Liver (tissue), 9 donors: ENCODE data around the gene SPEN. TPM values are rescaled to one million over a fixed set of nuclear protein-coding genes. Genes with fewer than 3 reads are reported as not detected.
A peak's percentile ranks its signal among the peaks of the same experiment; 100 is the strongest.

Experiments used
- DNase-seq: peaks from one replicate; pipeline ENCODE4 v3.0.0-alpha.2; 2017; ENCODE audit warnings: low spot score
- H3K27ac ChIP-seq, 2 donors: one replicate each; pipeline ENCODE4 v1.7.0; 2013; ENCODE audit warnings: inconsistent platforms in 2 of 2, low read length in 2 of 2, control low read depth in 1 of 2, low read depth in 1 of 2, mild to moderate bottlenecking in 1 of 2
- H3K27me3 ChIP-seq, 4 donors: one replicate each; pipeline versions ENCODE4 v1.6.1 to v1.7.0; 2013; ENCODE audit warnings: low read length in 3 of 4, inconsistent platforms in 1 of 4, mild to moderate bottlenecking in 1 of 4, moderate library complexity in 1 of 4; ENCODE audit not compliant: control insufficient read depth in 4 of 4, insufficient read depth in 4 of 4
- H3K36me3 ChIP-seq, 4 donors: one replicate each; pipeline versions ENCODE4 v1.6.1 to v1.7.0; 2013; ENCODE audit warnings: low read length in 3 of 4, mild to moderate bottlenecking in 3 of 4, low read depth in 1 of 4, moderate library complexity in 1 of 4; ENCODE audit not compliant: control insufficient read depth in 4 of 4, insufficient read depth in 3 of 4
- H3K4me1 ChIP-seq, 4 donors: one replicate each; pipeline versions ENCODE4 v1.6.1 to v1.7.0; 2013; ENCODE audit warnings: low read length in 3 of 4, mild to moderate bottlenecking in 3 of 4, moderate library complexity in 1 of 4; ENCODE audit not compliant: control insufficient read depth in 4 of 4, insufficient read depth in 4 of 4
- H3K4me3 ChIP-seq, 3 donors: one replicate each; pipeline versions ENCODE4 v1.6.1 to v1.7.0; 2013; ENCODE audit warnings: low read length in 3 of 3, control low read depth in 1 of 3, low read depth in 1 of 3, mild to moderate bottlenecking in 1 of 3
- H3K9ac ChIP-seq, 2 donors: one replicate each; pipeline ENCODE4 v1.7.0; 2013; ENCODE audit warnings: low read length in 2 of 2, mild to moderate bottlenecking in 2 of 2, moderate library complexity in 2 of 2, control low read depth in 1 of 2, low read depth in 1 of 2
- H3K9me3 ChIP-seq, 4 donors: one replicate each; pipeline versions ENCODE4 v1.6.1 to v1.7.0; 2013; ENCODE audit warnings: low read length in 3 of 4; ENCODE audit not compliant: control insufficient read depth in 4 of 4
- EGR1 ChIP-seq, 2 donors: IDR thresholded peaks; 2 replicates each; pipeline ENCODE4 v1.6.1; 2016 to 2018; ENCODE audit warnings: antibody characterized with exemption in 2 of 2, low read depth in 2 of 2
- FOXA2 ChIP-seq: IDR thresholded peaks from 2 replicates; pipeline ENCODE4 v1.6.1; 2016; ENCODE audit warnings: antibody characterized with exemption
- GABPA ChIP-seq, 2 donors: IDR thresholded peaks in 1 of 2; conservative IDR thresholded peaks in 1 of 2; 2 replicates each; pipeline ENCODE4 v1.6.1; 2016; ENCODE audit warnings: antibody characterized with exemption in 2 of 2, mild to moderate bottlenecking in 1 of 2, moderate library complexity in 1 of 2
- HNF4A ChIP-seq, 2 donors: conservative IDR thresholded peaks; 2 replicates each; pipeline ENCODE4 v1.6.1; 2016; ENCODE audit warnings: antibody characterized with exemption in 2 of 2, mild to moderate bottlenecking in 2 of 2
- HNF4G ChIP-seq: IDR thresholded peaks from 2 replicates; pipeline ENCODE4 v1.6.1; 2016; ENCODE audit warnings: antibody characterized with exemption
- NR2F2 ChIP-seq: IDR thresholded peaks from 2 replicates; pipeline ENCODE4 v1.6.1; 2016; ENCODE audit warnings: antibody characterized with exemption
- RAD21 ChIP-seq, 2 donors: IDR thresholded peaks; 2 replicates each; pipeline ENCODE4 v1.6.1; 2016; ENCODE audit warnings: antibody characterized with exemption in 2 of 2, mild to moderate bottlenecking in 2 of 2
- REST ChIP-seq: IDR thresholded peaks from 2 replicates; pipeline ENCODE4 v1.6.1; 2016; ENCODE audit warnings: antibody characterized with exemption, mild to moderate bottlenecking
- RXRA ChIP-seq, 2 donors: IDR thresholded peaks; 2 replicates each; pipeline ENCODE4 v1.6.1; 2017 to 2018; ENCODE audit warnings: antibody characterized with exemption in 2 of 2, mild to moderate bottlenecking in 1 of 2
- TAF1 ChIP-seq: conservative IDR thresholded peaks from 2 replicates; pipeline ENCODE4 v1.6.1; 2016; ENCODE audit warnings: antibody characterized with exemption, mild to moderate bottlenecking
- YY1 ChIP-seq: IDR thresholded peaks from 2 replicates; pipeline ENCODE4 v1.6.1; 2016; ENCODE audit warnings: antibody characterized with exemption, mild to moderate bottlenecking
- WGBS: extraction: QIAGEN DNeasy Blood & Tissue Kit; methylation state at CpG from one replicate; pipeline ENCODE4 v1.1.7; 2013; 5-methylcytosine and 5-hydroxymethylcytosine counted together
- polyA plus RNA-seq, 2 donors: library from polyadenylated mRNA; stranded (reverse) in 1 of 2; unstranded in 1 of 2; fragments of 200-250 nt in 1 of 2; fragments of >200 nt in 1 of 2; fragmentation: Nextera tagmentation in 1 of 2; extraction: Ambion mirVana in 1 of 2; gene quantifications; one replicate each; pipeline versions ENCODE4 v1.2.1 to v1.2.3, GENCODE V29; 2013 to 2015
- total RNA-seq, 2 donors: library from RNA; depleted of rRNA; stranded (reverse); fragments of >200 nt; gene quantifications; one replicate each; pipeline ENCODE4 v1.2.3, GENCODE V29; 2014
- TF ChIP-seq, protein P1 (sequence below): IDR thresholded peaks from 2 replicates; pipeline ENCODE4 v1.6.1; 2016; ENCODE audit warnings: antibody characterized with exemption
- TF ChIP-seq, protein P2 (sequence below): fragments of 150-350 bp; IDR thresholded peaks from 2 replicates; pipeline ENCODE4 v1.5.1; 2017; ENCODE audit warnings: improper control_type of control experiment, low read depth, low read length; ENCODE audit not compliant: missing input control
- TF ChIP-seq, protein P3 (sequence below): IDR thresholded peaks from 2 replicates; pipeline ENCODE4 v1.6.1; 2016; ENCODE audit warnings: antibody characterized with exemption
- donor health status: healthy.
- donor health status: healthy.
- donor health status: healthy.
- donor health status: healthy.
- donor health status: healthy.

SPEN gene
- total and polyA plus RNA-seq, 4 donors = 7.4 to 29.4 (median 15.2) TPM

DNA sequence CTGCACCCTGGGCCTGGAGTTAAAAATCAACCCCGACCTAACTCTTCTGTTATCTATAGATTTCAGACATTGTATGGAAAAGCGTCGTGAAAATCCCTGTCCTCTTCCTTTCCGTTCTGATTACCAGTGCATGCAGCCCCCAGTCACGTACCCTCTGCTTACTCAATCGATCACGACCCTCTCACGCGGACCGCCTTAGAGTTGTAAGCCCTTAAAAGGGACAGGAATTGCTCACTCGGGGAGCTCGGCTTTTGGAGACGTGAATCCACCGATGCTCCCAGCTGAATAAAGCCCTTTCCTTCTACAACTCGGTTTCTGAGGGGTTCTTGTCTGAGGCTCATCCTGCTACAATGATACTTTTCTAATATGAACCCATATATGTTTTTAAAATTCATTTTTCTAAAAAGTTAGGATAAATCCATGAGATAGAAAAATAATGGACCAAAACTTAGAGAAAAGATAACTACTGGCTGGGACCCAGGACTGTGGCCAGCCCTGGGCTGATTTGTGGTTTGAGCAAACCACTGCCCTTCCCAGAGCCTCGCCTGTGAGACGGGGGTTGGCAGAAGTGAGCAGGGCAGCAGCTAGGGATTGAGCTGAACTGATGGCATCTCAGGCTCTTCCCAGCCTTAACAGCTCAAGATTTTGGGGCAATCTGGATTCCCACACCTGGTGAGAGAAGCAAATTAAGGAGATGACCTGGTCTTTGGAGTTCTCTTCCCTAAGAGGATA lies 45.1 kb upstream of the SPEN start:
- H3K4me3 ChIP-seq = no peak overlapping the region
- WGBS = 82% methylated on average over 17 of the region's 17 CpGs
- H3K36me3 ChIP-seq = no peaks in the 10 kb centered on the region
- H3K9ac ChIP-seq = no peak overlapping the region
- TF ChIP-seq GABPA (IDR thresholded peaks at IDR 0.05 in 1 of 2, conservative IDR thresholded peaks at IDR 0.05 in 1 of 2) = no peak
- no peak for TF ChIP-seq HNF4A (conservative IDR thresholded peaks at IDR 0.05)
- TF ChIP-seq TAF1 = no peak
- TF ChIP-seq, protein P1, sequence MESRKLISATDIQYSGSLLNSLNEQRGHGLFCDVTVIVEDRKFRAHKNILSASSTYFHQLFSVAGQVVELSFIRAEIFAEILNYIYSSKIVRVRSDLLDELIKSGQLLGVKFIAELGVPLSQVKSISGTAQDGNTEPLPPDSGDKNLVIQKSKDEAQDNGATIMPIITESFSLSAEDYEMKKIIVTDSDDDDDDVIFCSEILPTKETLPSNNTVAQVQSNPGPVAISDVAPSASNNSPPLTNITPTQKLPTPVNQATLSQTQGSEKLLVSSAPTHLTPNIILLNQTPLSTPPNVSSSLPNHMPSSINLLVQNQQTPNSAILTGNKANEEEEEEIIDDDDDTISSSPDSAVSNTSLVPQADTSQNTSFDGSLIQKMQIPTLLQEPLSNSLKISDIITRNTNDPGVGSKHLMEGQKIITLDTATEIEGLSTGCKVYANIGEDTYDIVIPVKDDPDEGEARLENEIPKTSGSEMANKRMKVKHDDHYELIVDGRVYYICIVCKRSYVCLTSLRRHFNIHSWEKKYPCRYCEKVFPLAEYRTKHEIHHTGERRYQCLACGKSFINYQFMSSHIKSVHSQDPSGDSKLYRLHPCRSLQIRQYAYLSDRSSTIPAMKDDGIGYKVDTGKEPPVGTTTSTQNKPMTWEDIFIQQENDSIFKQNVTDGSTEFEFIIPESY = no peak
- TF ChIP-seq FOXA2 = no peak
- TF ChIP-seq, protein P2, sequence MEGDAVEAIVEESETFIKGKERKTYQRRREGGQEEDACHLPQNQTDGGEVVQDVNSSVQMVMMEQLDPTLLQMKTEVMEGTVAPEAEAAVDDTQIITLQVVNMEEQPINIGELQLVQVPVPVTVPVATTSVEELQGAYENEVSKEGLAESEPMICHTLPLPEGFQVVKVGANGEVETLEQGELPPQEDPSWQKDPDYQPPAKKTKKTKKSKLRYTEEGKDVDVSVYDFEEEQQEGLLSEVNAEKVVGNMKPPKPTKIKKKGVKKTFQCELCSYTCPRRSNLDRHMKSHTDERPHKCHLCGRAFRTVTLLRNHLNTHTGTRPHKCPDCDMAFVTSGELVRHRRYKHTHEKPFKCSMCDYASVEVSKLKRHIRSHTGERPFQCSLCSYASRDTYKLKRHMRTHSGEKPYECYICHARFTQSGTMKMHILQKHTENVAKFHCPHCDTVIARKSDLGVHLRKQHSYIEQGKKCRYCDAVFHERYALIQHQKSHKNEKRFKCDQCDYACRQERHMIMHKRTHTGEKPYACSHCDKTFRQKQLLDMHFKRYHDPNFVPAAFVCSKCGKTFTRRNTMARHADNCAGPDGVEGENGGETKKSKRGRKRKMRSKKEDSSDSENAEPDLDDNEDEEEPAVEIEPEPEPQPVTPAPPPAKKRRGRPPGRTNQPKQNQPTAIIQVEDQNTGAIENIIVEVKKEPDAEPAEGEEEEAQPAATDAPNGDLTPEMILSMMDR = no peak
- no peak for TF ChIP-seq HNF4G
- no peak for TF ChIP-seq YY1
- TF ChIP-seq EGR1 (IDR thresholded peaks at IDR 0.05; ENCODE audit: low read depth in 2 of 2) = no peak
- TF ChIP-seq RXRA (IDR thresholded peaks at IDR 0.05) = no peak
- H3K9me3 ChIP-seq = no peaks in the 10 kb centered on the region
- no peak for DNase-seq
- no peak overlapping the region for H3K27ac ChIP-seq
- no peaks in the 10 kb centered on the region for H3K27me3 ChIP-seq
- peaks cover 6 to 14% (median 11%) of the 10 kb centered on the region in 4 donors for H3K4me1 ChIP-seq

DNA sequence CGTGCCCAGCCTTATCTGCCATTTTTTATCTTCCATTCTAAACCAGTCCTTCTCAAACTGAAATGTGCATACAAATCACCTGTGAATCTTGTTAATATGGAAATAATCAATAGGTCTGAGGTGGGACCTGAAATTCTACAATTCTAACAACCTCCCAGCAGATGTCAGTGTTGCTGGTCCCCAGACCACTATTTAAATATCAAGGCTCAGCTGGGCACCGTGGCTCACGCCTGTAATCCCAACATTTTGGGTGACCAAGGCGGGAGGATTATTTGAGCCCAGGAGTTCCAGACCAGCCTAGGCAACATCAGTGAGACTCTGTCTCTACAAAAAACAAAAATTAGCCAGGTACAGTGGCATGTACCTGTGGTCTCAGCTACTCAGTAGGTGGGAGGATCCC lies 44.1 kb upstream of the SPEN start:
- Histone ChIP-seq H3K9ac (no peak overlapping the region), H3K4me1 (peaks cover 6 to 14% (median 11%) of the 10 kb centered on the region in 4 donors), H3K9me3 (no peaks in the 10 kb centered on the region), H3K27ac (no peak overlapping the region), H3K27me3 (no peaks in the 10 kb centered on the region), H3K36me3 (no peaks in the 10 kb centered on the region), H3K4me3 (no peak overlapping the region)
- TF ChIP-seq REST = no peak
- TF ChIP-seq, protein P2 = peak; percentile 54
- peak; percentile 79 to 85 for TF ChIP-seq RAD21 (IDR thresholded peaks at IDR 0.05)
- TF ChIP-seq, protein P3, sequence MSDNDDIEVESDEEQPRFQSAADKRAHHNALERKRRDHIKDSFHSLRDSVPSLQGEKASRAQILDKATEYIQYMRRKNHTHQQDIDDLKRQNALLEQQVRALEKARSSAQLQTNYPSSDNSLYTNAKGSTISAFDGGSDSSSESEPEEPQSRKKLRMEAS = no peak
- TF ChIP-seq NR2F2 = no peak
- 26% methylated on average over 4 of the region's 4 CpGs for WGBS
- no peak for DNase-seq
